GM19395 (cell line): ENCODE measurements around the gene GNL3.
"Not testable (repeated sequence)": the region's sequence is repeated elsewhere in the genome, so short reads cannot be mapped to it uniquely, and the experiment has no call there.

Source experiments
- ATAC-seq: cut with Tn5 transposase; IDR thresholded peaks from one replicate; pipeline ENCODE4 v1.9.1; 2021; ENCODE audit warnings: mild to moderate bottlenecking, moderate library complexity; ENCODE audit not compliant: unreplicated experiment

The GNL3 gene

GRCh38 chr3:52719618-52720017 is 33.8 kb downstream of the GNL3 start:
- ATAC-seq: no peak

GRCh38 chr3:52721002-52721729 is 35.3 kb downstream of the GNL3 start:
- ATAC-seq: peak; percentile 71

DNA sequence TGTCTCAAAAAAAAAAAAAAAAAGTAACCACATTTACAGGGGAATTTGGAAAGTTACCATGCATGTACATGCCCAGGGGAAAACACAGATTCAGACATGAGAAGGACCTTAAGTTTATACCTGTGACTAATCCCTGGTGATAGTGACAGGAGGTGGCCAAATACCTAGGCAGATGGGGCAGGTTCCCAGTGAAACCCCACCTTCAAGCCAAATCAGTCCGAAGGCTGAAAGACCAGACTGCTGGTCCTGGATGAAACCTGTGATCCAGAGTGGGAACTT is 35.8 kb downstream of the GNL3 start:
- ATAC-seq: no peak

- no peak for ATAC-seq
Observed at GRCh38 chr3:52722491-52722890, 36.7 kb downstream of the GNL3 start.

DNA sequence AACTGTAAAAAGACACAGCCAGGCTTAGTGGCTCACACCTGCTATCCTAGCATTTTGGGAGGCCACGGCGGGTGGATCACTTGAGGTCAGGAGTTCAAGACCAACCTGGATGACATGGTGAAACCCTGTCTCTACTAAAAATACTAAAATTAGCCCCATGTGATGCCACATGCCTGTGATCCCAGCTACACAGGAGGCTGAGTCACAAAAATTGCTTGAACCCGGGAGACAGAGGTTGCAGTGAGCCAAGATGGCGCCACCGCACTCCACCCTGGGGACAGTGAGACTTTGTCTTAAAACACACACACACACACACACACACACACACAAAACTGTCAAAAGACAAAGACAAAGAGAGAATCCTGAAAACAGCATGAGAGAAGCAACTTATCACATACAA is 38.1 kb downstream of the GNL3 start:
- ATAC-seq: no peak

DNA sequence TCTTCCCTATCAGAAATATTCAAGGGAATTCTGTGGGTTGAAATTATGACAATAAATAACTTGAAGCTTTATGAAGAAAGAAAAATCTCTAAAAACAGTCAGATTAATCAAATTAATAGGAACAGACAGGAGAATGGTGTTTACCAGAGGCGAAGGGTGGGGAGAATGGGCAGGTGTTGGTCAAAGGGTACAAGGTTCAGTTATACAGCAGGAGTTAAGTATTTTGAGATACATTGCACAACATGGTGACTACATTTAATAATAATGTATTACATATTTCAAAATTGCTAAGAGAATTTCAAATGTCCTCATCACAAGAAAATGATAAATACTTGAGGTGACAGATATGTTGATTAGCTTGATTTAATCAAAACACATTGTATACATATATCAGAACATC is 38.7 kb downstream of the GNL3 start:
- no peak for ATAC-seq

DNA sequence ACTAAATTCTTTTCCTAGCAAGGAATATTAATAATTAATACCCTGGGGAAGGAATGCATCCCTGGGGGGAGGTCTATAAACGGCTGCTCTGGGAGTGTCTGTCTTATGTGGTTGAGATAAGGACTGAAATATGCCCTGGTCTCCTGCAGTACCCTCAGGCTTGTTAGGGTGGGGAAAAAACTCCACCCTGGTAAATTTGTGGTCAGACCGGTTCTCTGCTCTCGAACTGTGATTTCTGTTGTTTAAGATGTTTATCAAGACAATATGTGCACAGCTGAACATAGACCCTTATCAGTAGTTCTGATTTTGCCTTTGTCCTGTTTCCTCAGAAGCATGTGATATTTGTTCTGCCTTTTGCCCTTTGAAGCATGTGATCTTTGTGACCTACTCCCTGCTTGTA is 42.9 kb downstream of the GNL3 start:
- not testable (repeated sequence) for ATAC-seq

- no peak for ATAC-seq
Observed at GRCh38 chr3:52730681-52731080, 44.8 kb downstream of the GNL3 start.

GRCh38 chr3:52731590-52731989 is 45.8 kb downstream of the GNL3 start:
- ATAC-seq: no peak

DNA sequence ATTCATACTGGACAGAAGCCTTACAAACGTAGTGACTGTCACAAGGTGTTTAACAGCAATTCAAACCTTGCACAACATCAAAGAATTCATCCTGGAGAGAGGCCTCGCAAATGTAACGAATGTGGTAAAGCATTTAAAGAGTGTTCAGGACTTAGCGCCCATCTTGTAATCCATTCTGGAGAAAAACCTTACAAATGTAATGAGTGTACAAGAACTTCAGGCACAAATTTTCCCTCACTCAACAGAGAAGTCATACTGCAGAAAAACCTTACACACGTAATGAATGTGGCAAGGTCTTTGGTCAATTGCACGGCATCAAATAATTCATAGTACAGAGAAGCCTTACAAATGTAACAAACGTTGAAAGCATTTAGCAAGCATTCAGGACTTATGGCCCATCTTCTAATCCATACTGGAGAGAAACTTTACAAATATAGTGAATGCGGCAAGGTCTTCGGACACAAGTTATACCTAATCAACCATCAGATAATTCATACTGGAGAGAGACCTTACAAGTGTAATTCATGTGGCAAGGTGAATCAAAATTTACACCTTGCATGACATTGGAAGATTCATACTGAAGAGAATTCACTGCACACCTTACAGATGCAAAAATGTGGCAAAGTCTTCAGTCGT is 47.5 kb downstream of the GNL3 start:
- ATAC-seq: no peak

- ATAC-seq: no peak
Observed at GRCh38 chr3:52739730-52740129, 53.9 kb downstream of the GNL3 start.

DNA sequence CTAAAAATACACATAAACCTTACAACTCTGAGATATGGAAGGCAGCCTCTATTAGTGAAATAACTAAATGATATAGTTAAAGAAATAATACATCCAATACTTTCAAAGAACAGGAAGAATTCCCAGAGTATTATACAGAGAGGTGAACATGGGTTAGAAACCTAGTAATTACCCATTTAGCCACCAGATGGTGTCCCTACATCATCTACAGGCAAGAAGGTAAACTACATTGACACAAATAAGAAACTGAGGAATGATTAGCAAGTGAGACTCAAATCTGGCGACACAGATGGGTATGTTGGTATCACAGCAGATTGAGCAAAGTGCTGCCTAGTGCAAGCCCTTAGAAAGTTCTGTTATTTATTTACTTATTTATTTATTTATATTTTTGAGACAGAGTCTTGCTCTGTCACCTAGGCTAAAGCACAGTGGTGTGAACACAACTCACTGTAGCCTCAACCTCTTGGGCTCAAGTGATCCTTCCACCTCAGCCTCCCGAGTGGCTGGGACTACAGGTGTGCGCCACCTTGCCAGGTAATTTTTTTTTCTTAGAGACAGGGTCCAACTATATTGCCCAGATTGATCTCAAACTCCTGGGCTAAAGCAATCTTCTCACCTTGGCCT is 56.7 kb downstream of the GNL3 start:
- no peak for ATAC-seq

DNA sequence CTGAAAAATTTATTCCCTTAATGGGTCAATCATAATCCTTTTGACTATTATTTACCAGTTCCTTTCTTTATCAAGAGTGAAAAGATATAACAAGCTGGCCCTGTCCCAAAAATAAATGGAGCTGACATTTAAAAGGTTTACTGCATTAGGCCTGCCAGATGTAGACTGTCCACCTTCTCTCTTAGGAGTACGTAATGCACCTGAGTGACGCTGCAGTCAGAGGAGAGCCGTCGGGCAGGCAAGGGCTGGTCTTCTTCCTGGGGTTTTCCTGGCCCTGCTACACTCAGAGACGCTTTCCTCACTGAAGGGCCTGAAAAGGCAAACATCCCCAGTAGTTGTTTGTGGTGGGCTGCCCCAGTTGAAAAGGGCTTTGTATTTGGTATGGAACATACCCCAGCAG is 57.3 kb downstream of the GNL3 start:
- no peak for ATAC-seq

GRCh38 chr3:52743721-52744120 is 57.9 kb downstream of the GNL3 start:
- no peak for ATAC-seq
